Mucosa of rectum (tissue), 2 donors: ENCODE results near the gene STK32B.

Source experiments
- H3K27ac ChIP-seq, 2 donors: one replicate each; pipeline ENCODE4 v1.7.0; 2013; ENCODE audit warnings: inconsistent platforms in 2 of 2, low read depth in 2 of 2, low read length in 2 of 2
- H3K27me3 ChIP-seq, 2 donors: one replicate each; pipeline ENCODE4 v1.7.0; 2013; ENCODE audit warnings: low read length in 2 of 2; ENCODE audit not compliant: control insufficient read depth in 2 of 2, insufficient read depth in 2 of 2
- H3K36me3 ChIP-seq, 2 donors: one replicate each; pipeline ENCODE4 v1.7.0; 2013; ENCODE audit warnings: low read length in 2 of 2; ENCODE audit not compliant: control insufficient read depth in 2 of 2, insufficient read depth in 2 of 2
- H3K4me1 ChIP-seq, 2 donors: one replicate each; pipeline ENCODE4 v1.7.0; 2013; ENCODE audit warnings: low read length in 2 of 2, mild to moderate bottlenecking in 1 of 2; ENCODE audit not compliant: control insufficient read depth in 2 of 2, insufficient read depth in 2 of 2
- H3K4me3 ChIP-seq, 2 donors: one replicate each; pipeline ENCODE4 v1.7.0; 2013; ENCODE audit warnings: low read length in 2 of 2
- H3K9ac ChIP-seq, 2 donors: one replicate each; pipeline ENCODE4 v1.7.0; 2013; ENCODE audit warnings: low read length in 2 of 2, low read depth in 1 of 2, mild to moderate bottlenecking in 1 of 2
- H3K9me3 ChIP-seq, 2 donors: one replicate each; pipeline ENCODE4 v1.7.0; 2013; ENCODE audit warnings: low read length in 2 of 2; ENCODE audit not compliant: control insufficient read depth in 2 of 2
- donor health status: healthy.
- donor health status: Normal muscosa, but diverticular disease.

The STK32B gene

DNA sequence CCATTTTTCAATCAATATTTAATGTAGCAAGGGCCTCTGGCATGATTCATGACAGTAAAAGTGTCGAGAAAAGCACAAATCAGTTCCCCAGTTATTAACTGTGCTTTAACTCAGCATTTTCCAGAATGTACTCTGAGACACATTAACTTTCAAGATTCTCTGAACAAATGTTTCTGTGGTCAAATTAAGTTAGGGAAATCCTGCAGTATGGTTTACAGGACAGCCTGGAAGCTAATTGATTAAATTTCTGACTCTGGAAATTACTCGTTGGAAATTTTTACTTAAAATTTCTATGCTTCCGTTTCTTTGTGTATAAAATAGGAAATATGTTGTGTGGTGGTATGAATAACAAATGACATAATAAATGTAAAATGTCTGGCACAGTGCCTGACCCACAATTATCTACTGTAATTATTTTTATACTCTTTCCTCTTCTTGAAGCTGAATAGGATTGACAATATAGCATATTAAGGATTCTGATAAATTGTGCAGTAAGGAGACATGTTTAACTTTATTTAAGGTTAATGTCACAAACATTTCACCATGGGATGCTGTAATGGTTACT is 33.7 kb downstream of the STK32B start:
- no peaks in the 10 kb centered on the region for H3K9me3 ChIP-seq
- H3K27ac ChIP-seq = no peak overlapping the region
- no peaks in the 10 kb centered on the region for H3K36me3 ChIP-seq
- H3K9ac ChIP-seq = no peak overlapping the region
- H3K4me3 ChIP-seq = no peak overlapping the region
- H3K27me3 ChIP-seq = no peaks in the 10 kb centered on the region
- H3K4me1 ChIP-seq = no peaks in the 10 kb centered on the region

DNA sequence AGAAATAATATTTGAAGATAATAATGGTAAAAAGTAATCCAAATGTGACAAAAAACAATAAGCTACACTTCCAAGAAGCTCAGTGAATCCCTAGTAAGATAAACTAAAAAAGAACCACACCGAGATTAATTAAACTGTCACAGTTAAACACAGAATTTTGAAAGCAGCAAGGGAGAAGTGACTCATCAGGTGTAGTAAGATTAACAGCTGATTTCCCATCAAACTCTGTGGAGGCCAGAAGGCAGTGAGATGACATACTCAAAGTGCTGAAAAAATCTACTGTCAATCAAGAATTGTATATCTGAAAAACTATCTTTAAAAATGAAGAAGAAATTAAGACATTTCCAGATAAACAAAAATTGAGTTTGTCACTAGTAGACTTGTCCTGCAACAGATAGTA is 35.3 kb downstream of the STK32B start:
- no peaks in the 10 kb centered on the region for H3K4me1 ChIP-seq
- no peaks in the 10 kb centered on the region for H3K36me3 ChIP-seq

DNA sequence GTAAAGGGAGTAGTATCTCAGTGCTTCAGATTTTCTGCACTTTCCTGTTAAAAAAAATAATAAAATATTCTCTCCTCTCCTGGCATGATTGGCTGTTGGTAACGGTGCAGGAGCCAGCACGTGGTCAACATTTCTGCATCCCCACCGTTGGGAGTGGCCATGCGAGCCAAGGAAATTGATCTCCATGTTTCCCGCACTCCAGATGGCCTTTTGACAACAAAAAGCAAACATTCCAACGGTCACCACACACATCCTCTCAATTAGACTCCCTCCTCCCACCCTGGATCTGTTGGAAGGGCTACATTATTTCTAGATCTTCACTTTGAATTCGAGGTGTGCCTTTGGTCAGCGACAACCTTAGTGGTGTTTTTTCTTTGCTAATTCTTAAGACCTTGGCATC is 45.0 kb downstream of the STK32B start:
- Histone ChIP-seq H3K9me3 (no peaks in the 10 kb centered on the region), H3K36me3 (no peaks in the 10 kb centered on the region), H3K4me3 (no peak overlapping the region), H3K27ac (no peak overlapping the region), H3K4me1 (no peaks in the 10 kb centered on the region), H3K9ac (no peak overlapping the region), H3K27me3 (no peaks in the 10 kb centered on the region)

More for the DNA sequence above, 35.3 kb downstream of the STK32B start:
- Histone ChIP-seq H3K27ac (no peak overlapping the region), H3K9ac (no peak overlapping the region), H3K4me3 (no peak overlapping the region), H3K27me3 (no peaks in the 10 kb centered on the region), H3K9me3 (no peaks in the 10 kb centered on the region)

DNA sequence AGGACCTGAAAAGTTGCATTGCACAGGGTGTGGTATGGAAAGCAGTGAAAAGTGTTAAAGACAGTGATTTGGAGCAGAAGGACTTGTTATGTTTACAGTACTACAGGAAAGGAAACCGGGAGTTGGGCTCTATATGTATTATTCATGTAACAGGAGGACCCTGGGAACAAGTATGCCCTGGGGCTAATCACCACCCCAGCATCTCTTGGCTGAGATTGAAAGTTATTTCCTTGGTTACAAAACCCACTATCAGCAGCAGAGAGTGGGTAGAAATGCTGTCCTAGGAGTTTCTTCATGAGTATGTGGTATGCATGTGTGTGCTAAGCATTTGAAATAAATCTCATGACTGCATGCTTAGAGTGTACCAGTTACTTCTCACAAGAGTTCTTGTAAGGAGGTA is 46.9 kb downstream of the STK32B start:
- H3K4me3 ChIP-seq = no peak overlapping the region
- no peaks in the 10 kb centered on the region for H3K27me3 ChIP-seq
- no peaks in the 10 kb centered on the region for H3K9me3 ChIP-seq
- no peak overlapping the region for H3K9ac ChIP-seq
- H3K27ac ChIP-seq = no peak overlapping the region
- no peaks in the 10 kb centered on the region for H3K36me3 ChIP-seq
- H3K4me1 ChIP-seq = no peaks in the 10 kb centered on the region

DNA sequence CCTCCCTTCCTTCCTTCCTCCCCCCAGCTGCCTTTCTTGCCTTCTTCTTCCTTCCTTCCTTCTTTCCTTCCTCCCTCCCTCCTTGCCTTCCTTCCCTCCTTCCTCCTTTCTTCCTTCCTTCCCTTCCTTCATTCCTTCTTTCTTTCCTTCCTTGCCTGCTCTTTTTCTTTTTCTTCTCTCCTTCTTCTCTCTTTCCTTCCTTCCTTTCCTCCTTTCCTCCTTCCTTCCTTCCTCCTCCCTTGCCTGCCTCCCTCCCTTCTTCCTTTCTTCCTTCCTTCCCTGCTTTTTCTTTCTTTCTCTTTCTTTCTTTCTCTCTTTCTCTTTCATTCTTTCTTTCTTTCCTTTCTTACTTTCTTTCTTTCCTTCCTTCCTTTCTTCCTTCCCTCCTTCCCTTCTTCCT is 49.1 kb downstream of the STK32B start:
- Histone ChIP-seq H3K36me3 (no peaks in the 10 kb centered on the region), H3K4me3 (no peak overlapping the region), H3K9me3 (no peaks in the 10 kb centered on the region), H3K27ac (no peak overlapping the region), H3K4me1 (no peaks in the 10 kb centered on the region), H3K27me3 (no peaks in the 10 kb centered on the region), H3K9ac (no peak overlapping the region)

DNA sequence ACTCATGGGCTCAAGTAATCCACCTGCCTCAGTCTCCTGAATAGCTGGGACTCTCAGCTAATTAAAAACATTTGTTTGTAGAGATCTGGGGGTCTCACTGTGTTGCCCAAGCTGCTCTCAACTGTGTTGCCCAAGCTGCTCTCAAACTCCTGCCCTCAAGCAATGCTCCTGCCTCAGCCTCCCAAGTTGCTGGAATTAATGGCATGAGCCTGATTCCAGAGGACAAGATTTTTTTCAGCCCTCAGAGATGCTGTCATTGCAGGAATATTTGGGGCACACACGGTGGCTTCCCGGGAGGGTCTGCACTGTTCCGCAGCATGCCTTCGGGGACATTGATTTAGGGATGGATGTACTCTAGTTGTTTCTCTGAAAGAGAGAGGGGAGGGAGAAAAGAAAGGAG is 49.7 kb downstream of the STK32B start:
- Histone ChIP-seq H3K36me3 (no peaks in the 10 kb centered on the region), H3K4me1 (no peaks in the 10 kb centered on the region), H3K4me3 (no peak overlapping the region), H3K27ac (no peak overlapping the region), H3K27me3 (no peaks in the 10 kb centered on the region), H3K9ac (no peak overlapping the region), H3K9me3 (no peaks in the 10 kb centered on the region)

DNA sequence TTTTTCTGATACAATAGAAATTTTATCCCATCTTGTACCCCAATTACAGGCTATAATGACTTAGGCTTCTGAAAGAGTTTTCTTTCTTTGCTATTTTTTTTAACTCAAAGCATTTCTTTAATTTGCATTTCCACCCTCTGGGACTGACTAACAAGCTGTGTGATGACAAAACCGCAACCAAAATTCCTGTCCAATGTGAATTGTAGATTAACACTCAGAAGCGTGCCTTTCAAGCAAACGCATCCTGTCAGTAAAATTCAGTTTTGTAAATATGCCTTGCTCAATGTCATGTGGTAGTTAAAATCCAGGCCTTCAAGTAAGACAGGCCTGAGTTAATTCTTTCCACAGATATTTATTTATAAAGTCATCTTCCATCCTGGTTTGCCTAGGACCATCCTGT is 50.3 kb downstream of the STK32B start:
- Histone ChIP-seq H3K4me3 (no peak overlapping the region), H3K27me3 (no peaks in the 10 kb centered on the region), H3K36me3 (no peaks in the 10 kb centered on the region), H3K4me1 (no peaks in the 10 kb centered on the region), H3K27ac (no peak overlapping the region), H3K9me3 (no peaks in the 10 kb centered on the region), H3K9ac (no peak overlapping the region)

DNA sequence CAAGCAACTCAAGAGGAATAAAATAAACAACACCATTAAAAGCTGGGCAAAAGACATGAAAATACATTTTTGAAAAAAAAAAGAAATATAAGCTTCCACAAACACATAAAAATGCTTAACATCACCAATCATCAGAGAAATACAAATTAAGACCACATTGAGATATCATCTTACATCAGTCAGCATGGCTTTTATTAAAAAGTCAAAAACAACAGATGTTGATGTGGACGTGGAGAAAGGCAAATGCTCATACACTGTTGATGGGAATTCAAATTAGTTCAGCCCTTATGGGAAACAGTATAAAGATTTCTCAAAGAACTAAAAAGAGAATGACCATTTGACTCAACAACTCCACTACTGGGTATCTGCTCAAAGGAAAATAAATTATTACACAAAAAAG is 59.6 kb downstream of the STK32B start:
- Histone ChIP-seq H3K36me3 (no peaks in the 10 kb centered on the region), H3K4me1 (no peaks in the 10 kb centered on the region), H3K4me3 (no peak overlapping the region), H3K27ac (no peak overlapping the region), H3K9me3 (no peaks in the 10 kb centered on the region), H3K27me3 (no peaks in the 10 kb centered on the region), H3K9ac (no peak overlapping the region)

DNA sequence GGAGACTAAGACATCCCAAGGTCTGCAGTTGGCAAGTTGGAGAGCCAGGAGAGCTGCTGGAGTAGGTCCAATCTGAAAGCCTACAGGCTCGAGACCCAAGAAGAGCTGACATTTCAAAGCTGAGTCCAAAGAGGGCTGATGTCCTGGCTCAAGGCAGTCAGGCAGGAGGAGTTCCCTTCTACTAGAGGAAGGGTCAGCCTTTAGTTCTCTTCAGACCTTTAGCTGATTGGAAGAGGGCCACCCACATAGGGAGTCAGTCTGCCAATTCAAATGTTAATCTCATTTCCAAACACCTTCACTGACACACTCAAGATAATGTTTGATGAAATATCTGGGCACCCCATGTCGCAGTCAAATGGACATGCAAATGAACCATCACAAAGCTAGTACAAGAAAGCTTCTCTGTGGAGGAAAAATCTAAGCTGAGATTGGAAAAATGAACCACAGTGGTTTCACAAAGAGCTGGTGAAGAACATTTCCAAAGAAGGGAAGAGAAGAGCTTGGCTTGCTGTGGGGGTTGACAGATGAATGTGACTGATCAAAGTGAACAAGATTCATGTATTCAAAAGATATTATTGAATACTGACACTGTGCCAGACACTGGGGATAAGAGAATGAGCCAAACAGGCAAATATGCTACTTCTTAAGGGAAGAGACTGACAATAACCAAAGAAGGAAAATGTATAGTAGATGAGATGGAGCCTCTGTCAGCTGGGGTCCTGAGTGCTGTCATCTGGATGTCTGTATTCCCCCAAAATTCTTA is 61.2 kb downstream of the STK32B start:
- Histone ChIP-seq H3K36me3 (no peaks in the 10 kb centered on the region), H3K27ac (no peak overlapping the region), H3K9me3 (no peaks in the 10 kb centered on the region)

DNA sequence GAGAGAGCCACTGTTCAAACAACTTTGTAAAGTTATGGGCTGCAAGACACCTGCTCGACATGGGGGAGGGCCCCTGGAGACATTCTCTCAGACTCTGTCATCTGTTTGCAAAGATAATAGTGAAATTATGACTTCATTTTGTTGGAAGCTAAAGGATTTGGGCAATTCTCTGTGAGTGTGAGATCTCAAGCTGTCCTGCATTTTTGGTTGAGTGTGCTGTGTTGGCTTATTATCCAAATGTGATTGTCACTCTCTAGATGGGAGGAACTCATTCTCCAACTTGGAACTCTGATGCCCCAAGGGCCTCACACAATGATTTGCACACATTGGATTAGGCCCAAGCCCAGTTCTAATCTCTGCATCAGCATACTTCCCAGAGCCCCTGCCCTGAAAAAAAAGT is 63.7 kb downstream of the STK32B start:
- Histone ChIP-seq H3K27ac (no peak overlapping the region), H3K9ac (no peak overlapping the region), H3K27me3 (no peaks in the 10 kb centered on the region), H3K4me3 (no peak overlapping the region), H3K4me1 (no peaks in the 10 kb centered on the region), H3K9me3 (no peaks in the 10 kb centered on the region), H3K36me3 (no peaks in the 10 kb centered on the region)

More for the DNA sequence above, 61.2 kb downstream of the STK32B start:
- no peak overlapping the region for H3K9ac ChIP-seq
- H3K27me3 ChIP-seq = no peaks in the 10 kb centered on the region
- no peaks in the 10 kb centered on the region for H3K4me1 ChIP-seq
- H3K4me3 ChIP-seq = no peak overlapping the region
